Measurements from ENCODE around the gene SLC25A34. TPM values are rescaled to one million over a fixed set of nuclear protein-coding genes. Genes with fewer than 3 reads are reported as not detected.

Gene SLC25A34
- total RNA-seq, 6 experiments from 2014 or later: 0.69 to 11.6 (median 3.2) TPM

DNA sequence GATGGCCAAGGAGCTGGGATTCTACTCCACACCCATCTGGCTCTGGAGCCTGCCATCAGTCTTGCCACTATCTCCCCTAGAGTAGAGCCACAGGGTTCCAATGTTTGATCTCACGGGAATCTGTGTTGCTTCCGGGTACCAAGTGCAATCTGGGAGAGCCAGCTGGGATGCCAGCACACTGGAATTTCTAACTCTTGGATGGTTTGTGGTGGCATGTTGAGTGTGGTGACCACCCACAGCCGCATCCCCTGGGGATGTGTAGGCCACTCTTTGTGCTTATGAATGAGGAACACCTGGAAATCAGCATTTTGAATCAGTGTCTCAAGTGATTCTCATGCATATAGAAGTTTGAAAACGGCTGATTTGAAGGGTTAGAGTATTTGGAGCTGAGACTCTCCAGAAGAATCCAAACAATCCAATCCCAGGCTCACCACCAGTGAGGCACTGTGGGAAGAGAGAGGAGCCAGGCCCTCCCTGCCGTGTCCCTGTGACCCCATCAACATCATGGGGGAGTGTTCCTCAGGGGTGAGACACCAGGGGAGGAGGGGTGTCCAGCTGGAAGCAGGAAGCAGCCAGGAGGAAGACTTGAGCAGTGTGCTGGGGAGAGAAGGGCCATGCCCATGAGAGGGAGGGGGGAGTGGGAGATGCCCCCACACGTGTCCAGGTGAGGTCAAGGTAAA lies 35.9 kb downstream of the SLC25A34 start:
- Histone ChIP-seq H3K4me1 (no peaks in the 10 kb centered on the region), H3K27me3 (no peaks in the 10 kb centered on the region), H3K27ac (no peak overlapping the region), H3K9me3 (no peaks in the 10 kb centered on the region), H3K4me3 (no peak overlapping the region), H3K36me3 (peaks cover 0 to 3% (median 0%) of the 10 kb centered on the region in 4 donors)
- DNase-seq (no peak), ATAC-seq (no peak)
- TF ChIP-seq POLR2A (IDR thresholded peaks at IDR 0.05): no peak
- TF ChIP-seq, protein P1, sequence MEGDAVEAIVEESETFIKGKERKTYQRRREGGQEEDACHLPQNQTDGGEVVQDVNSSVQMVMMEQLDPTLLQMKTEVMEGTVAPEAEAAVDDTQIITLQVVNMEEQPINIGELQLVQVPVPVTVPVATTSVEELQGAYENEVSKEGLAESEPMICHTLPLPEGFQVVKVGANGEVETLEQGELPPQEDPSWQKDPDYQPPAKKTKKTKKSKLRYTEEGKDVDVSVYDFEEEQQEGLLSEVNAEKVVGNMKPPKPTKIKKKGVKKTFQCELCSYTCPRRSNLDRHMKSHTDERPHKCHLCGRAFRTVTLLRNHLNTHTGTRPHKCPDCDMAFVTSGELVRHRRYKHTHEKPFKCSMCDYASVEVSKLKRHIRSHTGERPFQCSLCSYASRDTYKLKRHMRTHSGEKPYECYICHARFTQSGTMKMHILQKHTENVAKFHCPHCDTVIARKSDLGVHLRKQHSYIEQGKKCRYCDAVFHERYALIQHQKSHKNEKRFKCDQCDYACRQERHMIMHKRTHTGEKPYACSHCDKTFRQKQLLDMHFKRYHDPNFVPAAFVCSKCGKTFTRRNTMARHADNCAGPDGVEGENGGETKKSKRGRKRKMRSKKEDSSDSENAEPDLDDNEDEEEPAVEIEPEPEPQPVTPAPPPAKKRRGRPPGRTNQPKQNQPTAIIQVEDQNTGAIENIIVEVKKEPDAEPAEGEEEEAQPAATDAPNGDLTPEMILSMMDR (IDR thresholded peaks at IDR 0.05): no peak
- 81% methylated on average over 3 of the region's 6 CpGs for WGBS (ENCODE audit: insufficient coverage, low coverage, low lambda C conversion rate, missing lambda C conversion rate)
- intact Hi-C loops (cut with DNase I): no loop called here

- H3K4me1 ChIP-seq: peaks cover 0 to 19% (median 8%) of the 10 kb centered on the region in 4 donors
- 86% methylated on average over 2 of the region's 2 CpGs for WGBS (ENCODE audit: insufficient coverage, low coverage, low lambda C conversion rate, missing lambda C conversion rate)
- intact Hi-C loops (cut with DNase I): no loop called here
- TF ChIP-seq, protein P1 (IDR thresholded peaks at IDR 0.05): no peak
- no peak for TF ChIP-seq POLR2A (IDR thresholded peaks at IDR 0.05)
- peaks cover 0 to 3% (median 0%) of the 10 kb centered on the region in 4 donors for H3K36me3 ChIP-seq
- no peaks in the 10 kb centered on the region for H3K27me3 ChIP-seq
- H3K27ac ChIP-seq: no peak overlapping the region
- no peak overlapping the region for H3K4me3 ChIP-seq
- no peaks in the 10 kb centered on the region for H3K9me3 ChIP-seq
- no peak for DNase-seq
- ATAC-seq: no peak
Measured at GRCh38 chr1:15775706-15776105, 39.6 kb downstream of the SLC25A34 start.

GRCh38 chr1:15777909-15778707 lies 42.0 kb downstream of the SLC25A34 start:
- intact Hi-C loops (cut with DNase I): no loop called here
- Histone ChIP-seq H3K27me3 (no peaks in the 10 kb centered on the region), H3K9me3 (no peaks in the 10 kb centered on the region), H3K4me3 (no peak overlapping the region), H3K27ac (no peak overlapping the region), H3K36me3 (no peaks in the 10 kb centered on the region), H3K4me1 (peaks cover 0 to 25% (median 11%) of the 10 kb centered on the region in 4 donors)
- DNase-seq (no peak), ATAC-seq (no peak)
- WGBS (ENCODE audit: insufficient coverage, low coverage, low lambda C conversion rate, missing lambda C conversion rate): 77% methylated on average over 7 of the region's 7 CpGs
- TF ChIP-seq, protein P1 (IDR thresholded peaks at IDR 0.05): no peak
- TF ChIP-seq POLR2A (IDR thresholded peaks at IDR 0.05): no peak

DNA sequence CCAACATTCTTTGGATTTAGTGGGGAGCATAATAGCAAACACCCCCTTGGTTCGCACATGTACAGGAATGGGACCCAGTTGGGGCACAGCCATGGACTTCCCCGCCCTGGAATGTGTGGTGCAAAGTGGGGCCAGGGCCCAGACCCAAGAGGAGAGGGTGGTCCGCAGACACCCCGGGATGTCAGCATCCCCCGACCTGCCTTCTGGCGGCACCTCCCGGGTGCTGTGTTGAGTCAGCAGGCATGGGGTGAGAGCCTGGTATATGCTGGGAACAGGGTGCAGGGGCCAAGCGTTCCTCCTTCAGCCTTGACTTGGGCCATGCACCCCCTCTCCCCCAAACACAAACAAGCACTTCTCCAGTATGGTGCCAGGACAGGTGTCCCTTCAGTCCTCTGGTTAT lies 49.6 kb downstream of the SLC25A34 start:
- ATAC-seq (no peak), DNase-seq (no peak)
- intact Hi-C loops (cut with DNase I): no loop called here
- Histone ChIP-seq H3K4me3 (no peak overlapping the region), H3K27ac (no peak overlapping the region), H3K9me3 (no peaks in the 10 kb centered on the region), H3K4me1 (peaks cover 0 to 9% (median 3%) of the 10 kb centered on the region in 4 donors), H3K27me3 (no peaks in the 10 kb centered on the region), H3K36me3 (no peaks in the 10 kb centered on the region)
- 83% methylated on average over 1 of the region's 8 CpGs for WGBS (ENCODE audit: insufficient coverage, low coverage, low lambda C conversion rate, missing lambda C conversion rate)
- TF ChIP-seq POLR2A (IDR thresholded peaks at IDR 0.05): no peak
- TF ChIP-seq, protein P1 (IDR thresholded peaks at IDR 0.05): no peak
